H9 (cell line): ENCODE data around the gene RANBP3. TPM values are rescaled to one million over a fixed set of nuclear protein-coding genes. Genes with fewer than 3 reads are reported as not detected.

Experiments
- DNase-seq: peaks from one replicate; pipeline ENCODE4 v3.0.0-alpha.2; 2017
- H2AFZ ChIP-seq: one replicate; pipeline ENCODE4 v1.6.1; 2013; ENCODE audit warnings: mild to moderate bottlenecking, low read length, control low read depth, moderate library complexity
- H2AK5ac ChIP-seq: 2 replicates; pipeline ENCODE4 v1.6.1; 2013; ENCODE audit warnings: low read length, control low read depth, mixed read lengths; ENCODE audit not compliant: insufficient read length
- H2BK120ac ChIP-seq: one replicate; pipeline ENCODE4 v1.6.1; 2013; ENCODE audit warnings: low read depth, mild to moderate bottlenecking, low read length, control low read depth, inconsistent platforms; ENCODE audit not compliant: poor library complexity, severe bottlenecking
- H2BK12ac ChIP-seq: 2 replicates; pipeline ENCODE4 v1.6.1; 2013; ENCODE audit warnings: low read length, control low read depth, mixed read lengths, low read depth; ENCODE audit not compliant: insufficient read length
- H2BK15ac ChIP-seq: 2 replicates; pipeline ENCODE4 v1.6.1; 2013; ENCODE audit warnings: low read depth, low read length, control low read depth
- H2BK20ac ChIP-seq: one replicate; pipeline ENCODE4 v1.6.1; 2013; ENCODE audit warnings: low read depth, mild to moderate bottlenecking, low read length, control low read depth, inconsistent platforms; ENCODE audit not compliant: poor library complexity, severe bottlenecking
- H2BK5ac ChIP-seq: 2 replicates; pipeline ENCODE4 v1.6.1; 2013; ENCODE audit warnings: low read length, control low read depth, mixed read lengths; ENCODE audit not compliant: insufficient read length
- H3K14ac ChIP-seq: 2 replicates; pipeline ENCODE4 v1.6.1; 2013; ENCODE audit warnings: low read length, control low read depth; ENCODE audit not compliant: insufficient read depth
- H3K18ac ChIP-seq: 2 replicates; pipeline ENCODE4 v1.6.1; 2013; ENCODE audit warnings: low read depth, mild to moderate bottlenecking, mixed read lengths, low read length, control low read depth; ENCODE audit not compliant: insufficient read length
- H3K23ac ChIP-seq: 2 replicates; pipeline ENCODE4 v1.6.1; 2013; ENCODE audit warnings: low read length, control low read depth, mixed read lengths, low read depth; ENCODE audit not compliant: insufficient read length
- H3K23me2 ChIP-seq: 2 replicates; pipeline ENCODE4 v1.6.1; 2013; ENCODE audit warnings: low read depth, mild to moderate bottlenecking, mixed read lengths, low read length, control low read depth; ENCODE audit not compliant: insufficient read length, poor library complexity, severe bottlenecking
- H3K27ac ChIP-seq: 2 replicates; pipeline ENCODE4 v1.5.1; 2013; ENCODE audit warnings: low read length, control low read depth, mixed read lengths, low read depth; ENCODE audit not compliant: insufficient read length
- H3K27me3 ChIP-seq: 2 replicates; pipeline ENCODE4 v1.6.1; 2013; ENCODE audit warnings: low read length, control low read depth, inconsistent platforms; ENCODE audit not compliant: insufficient read depth
- H3K4ac ChIP-seq: 2 replicates; pipeline ENCODE4 v1.6.1; 2013; ENCODE audit warnings: low read depth, mild to moderate bottlenecking, control low read depth, inconsistent platforms, low read length, moderate library complexity
- H3K4me1 ChIP-seq: 2 replicates; pipeline ENCODE4 v1.6.1; 2013; ENCODE audit warnings: low read length, control low read depth, inconsistent platforms; ENCODE audit not compliant: insufficient read depth
- H3K4me2 ChIP-seq: 2 replicates; pipeline ENCODE4 v1.6.1; 2013; ENCODE audit warnings: low read length, control low read depth, mixed read lengths; ENCODE audit not compliant: insufficient read length, insufficient read depth
- H3K56ac ChIP-seq: 2 replicates; pipeline ENCODE4 v1.6.1; 2013; ENCODE audit warnings: low read depth, mild to moderate bottlenecking, mixed read lengths, low read length, control low read depth; ENCODE audit not compliant: insufficient read length
- H3K79me1 ChIP-seq: 2 replicates; pipeline ENCODE4 v1.6.1; 2013; ENCODE audit warnings: low read depth, mild to moderate bottlenecking, moderate library complexity, low read length, control low read depth, inconsistent platforms; ENCODE audit not compliant: insufficient read depth, poor library complexity, severe bottlenecking
- H3K79me2 ChIP-seq: 2 replicates; pipeline ENCODE4 v1.6.1; 2013; ENCODE audit warnings: low read length, control low read depth, inconsistent platforms; ENCODE audit not compliant: insufficient read depth
- H3K9ac ChIP-seq: 2 replicates; pipeline ENCODE4 v1.6.1; 2013; ENCODE audit warnings: low read length, control low read depth, mixed read lengths; ENCODE audit not compliant: insufficient read length; ENCODE audit errors: extremely low read depth
- H3K9me3 ChIP-seq: one replicate; pipeline ENCODE4 v1.6.1; 2013; ENCODE audit warnings: low read depth, low read length, inconsistent platforms; ENCODE audit not compliant: control insufficient read depth
- H3T11ph ChIP-seq: one replicate; pipeline ENCODE4 v1.6.1; 2013; ENCODE audit warnings: mild to moderate bottlenecking, low read length, control low read depth, inconsistent platforms
- H4K20me1 ChIP-seq: one replicate; pipeline ENCODE4 v1.6.1; 2013; ENCODE audit not compliant: control insufficient read depth, insufficient read length, insufficient read depth
- H4K5ac ChIP-seq: 2 replicates; pipeline ENCODE4 v1.6.1; 2013; ENCODE audit warnings: low read depth, mild to moderate bottlenecking, mixed read lengths, low read length, control low read depth; ENCODE audit not compliant: insufficient read length
- H4K8ac ChIP-seq: replicated peaks from 2 replicates; pipeline ENCODE4 v1.6.1; 2013; ENCODE audit warnings: low read length, control low read depth, mixed read lengths, low read depth; ENCODE audit not compliant: insufficient read length
- H4K91ac ChIP-seq: 2 replicates; pipeline ENCODE4 v1.6.1; 2013; ENCODE audit warnings: low read depth, mild to moderate bottlenecking, moderate library complexity, mixed read lengths, low read length, control low read depth; ENCODE audit not compliant: insufficient read length
- H3K27ac Mint-ChIP-seq, 3 experiments: 2 replicates in 2 of 3; 3 replicates in 1 of 3; pipeline ENCODE4 v1.8.0; 2020 to 2021; ENCODE audit warnings: mixed read lengths in 3 of 3, mild to moderate bottlenecking in 1 of 3, moderate library complexity in 1 of 3
- H3K27me3 Mint-ChIP-seq: 2 replicates; pipeline ENCODE4 v1.8.0; 2021; ENCODE audit warnings: low read depth, mild to moderate bottlenecking, moderate library complexity, mixed read lengths
- H3K36me3 Mint-ChIP-seq, 3 experiments: 2 replicates in 2 of 3; 3 replicates in 1 of 3; pipeline ENCODE4 v1.8.0; 2020 to 2021; ENCODE audit warnings: low read depth in 3 of 3, mixed read lengths in 3 of 3; ENCODE audit not compliant: insufficient read depth in 1 of 3
- H3K4me1 Mint-ChIP-seq, 2 experiments: 2 replicates each; pipeline ENCODE4 v1.8.0; 2020; ENCODE audit warnings: mixed read lengths in 2 of 2
- H3K4me3 Mint-ChIP-seq, 2 experiments: 2 replicates in 1 of 2; 3 replicates in 1 of 2; pipeline ENCODE4 v1.8.0; 2020 to 2021; ENCODE audit warnings: mild to moderate bottlenecking in 2 of 2, mixed read lengths in 2 of 2, moderate library complexity in 1 of 2
- H3K9me3 Mint-ChIP-seq, 2 experiments: 2 replicates in 1 of 2; 3 replicates in 1 of 2; pipeline ENCODE4 v1.8.0; 2020; ENCODE audit warnings: mild to moderate bottlenecking in 2 of 2, mixed read lengths in 2 of 2, moderate library complexity in 1 of 2
- WGBS: extraction: QIAGEN DNeasy Blood & Tissue Kit; methylation state at CpG from one replicate; pipeline ENCODE4 v1.1.7; 2013; ENCODE audit warnings: missing lambda C conversion rate, low lambda C conversion rate, mixed read lengths; ENCODE audit not compliant: insufficient read length; ENCODE audit errors: extremely low coverage; 5-methylcytosine and 5-hydroxymethylcytosine counted together
- total RNA-seq: library from RNA; stranded (reverse); gene quantifications from 2 replicates; pipeline ENCODE4 v1.2.1, GENCODE V29; 2021
- TF ChIP-seq, protein P1 (sequence below): fragments of 200-600 bp; sonication (generic); conservative IDR thresholded peaks from 3 replicates; pipeline ENCODE4 v1.8.0; 2021; ENCODE audit warnings: antibody characterized with exemption, mild to moderate bottlenecking

Gene RANBP3
- total RNA-seq, 1 experiment from 2014 or later = 86.5 TPM

GRCh38 chr19:5933391-5934068, 44.4 kb downstream of the RANBP3 start:
- Histone ChIP-seq H4K20me1 (no peaks in the 10 kb centered on the region), H2BK15ac (no peak overlapping the region), H3T11ph (no peak overlapping the region), H2AK5ac (no peak overlapping the region), H3K4me1 (no peaks in the 10 kb centered on the region), H3K27me3 (no peaks in the 10 kb centered on the region), H2BK5ac (no peak overlapping the region), H3K14ac (no peak overlapping the region), H2BK120ac (no peak overlapping the region), H3K4me2 (no peak overlapping the region), H3K23me2 (no peaks in the 10 kb centered on the region), H3K27ac (no peak overlapping the region), H3K79me1 (no peaks in the 10 kb centered on the region), H3K4ac (no peak overlapping the region), H3K79me2 (no peaks in the 10 kb centered on the region), H4K5ac (no peak overlapping the region), H3K18ac (no peak overlapping the region), H3K9me3 (no peaks in the 10 kb centered on the region), H4K8ac (no peak overlapping the region), H2BK12ac (no peak overlapping the region), H3K56ac (no peak overlapping the region), H3K23ac (no peak overlapping the region), H4K91ac (no peak overlapping the region), H2BK20ac (no peak overlapping the region), H3K9ac (no peak overlapping the region), H2AFZ (no peak overlapping the region)
- WGBS = no CpG with 5 or more reads among the region's 20 CpGs
- H3K27me3 Mint-ChIP-seq = no peaks in the 10 kb centered on the region; the same call in 1 of the 2 replicates
- H3K27ac Mint-ChIP-seq = peak overlapping the region in 2 of 3 experiments; percentile 44 to 45; a peak in 1 of 7 replicates
- peaks cover 0 to 5% of the 10 kb centered on the region in 2 experiments; a peak in 1 of 4 replicates for H3K4me1 Mint-ChIP-seq
- H3K4me3 Mint-ChIP-seq = no peak overlapping the region
- TF ChIP-seq, protein P1, sequence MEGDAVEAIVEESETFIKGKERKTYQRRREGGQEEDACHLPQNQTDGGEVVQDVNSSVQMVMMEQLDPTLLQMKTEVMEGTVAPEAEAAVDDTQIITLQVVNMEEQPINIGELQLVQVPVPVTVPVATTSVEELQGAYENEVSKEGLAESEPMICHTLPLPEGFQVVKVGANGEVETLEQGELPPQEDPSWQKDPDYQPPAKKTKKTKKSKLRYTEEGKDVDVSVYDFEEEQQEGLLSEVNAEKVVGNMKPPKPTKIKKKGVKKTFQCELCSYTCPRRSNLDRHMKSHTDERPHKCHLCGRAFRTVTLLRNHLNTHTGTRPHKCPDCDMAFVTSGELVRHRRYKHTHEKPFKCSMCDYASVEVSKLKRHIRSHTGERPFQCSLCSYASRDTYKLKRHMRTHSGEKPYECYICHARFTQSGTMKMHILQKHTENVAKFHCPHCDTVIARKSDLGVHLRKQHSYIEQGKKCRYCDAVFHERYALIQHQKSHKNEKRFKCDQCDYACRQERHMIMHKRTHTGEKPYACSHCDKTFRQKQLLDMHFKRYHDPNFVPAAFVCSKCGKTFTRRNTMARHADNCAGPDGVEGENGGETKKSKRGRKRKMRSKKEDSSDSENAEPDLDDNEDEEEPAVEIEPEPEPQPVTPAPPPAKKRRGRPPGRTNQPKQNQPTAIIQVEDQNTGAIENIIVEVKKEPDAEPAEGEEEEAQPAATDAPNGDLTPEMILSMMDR = no peak
- H3K36me3 Mint-ChIP-seq = peaks cover 11 to 69% (median 58%) of the 10 kb centered on the region in 3 experiments
- DNase-seq = no peak
- H3K9me3 Mint-ChIP-seq = no peaks in the 10 kb centered on the region
